ENCODE data around the gene RPL19.

RPL19 gene

DNA sequence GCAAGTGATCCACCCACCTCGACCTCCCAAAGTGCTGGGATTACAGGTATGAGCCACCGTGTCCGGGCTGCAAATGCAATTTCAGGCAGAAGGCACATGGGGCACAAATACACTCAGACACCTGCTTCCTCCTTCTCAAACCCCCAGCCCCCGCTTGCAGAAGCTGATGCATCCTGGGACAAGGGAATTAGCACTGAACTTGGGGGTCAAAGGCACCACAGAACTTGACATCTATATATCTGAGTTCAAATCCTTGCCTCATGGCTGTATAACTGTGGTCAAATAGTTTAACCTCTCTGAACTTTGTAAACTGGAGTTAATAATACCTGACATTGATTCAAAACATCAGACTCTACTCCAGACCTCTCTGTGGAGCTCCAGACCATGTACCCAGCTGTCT, 30.0 kb upstream of the RPL19 start:
- TF ChIP-seq, protein P1, sequence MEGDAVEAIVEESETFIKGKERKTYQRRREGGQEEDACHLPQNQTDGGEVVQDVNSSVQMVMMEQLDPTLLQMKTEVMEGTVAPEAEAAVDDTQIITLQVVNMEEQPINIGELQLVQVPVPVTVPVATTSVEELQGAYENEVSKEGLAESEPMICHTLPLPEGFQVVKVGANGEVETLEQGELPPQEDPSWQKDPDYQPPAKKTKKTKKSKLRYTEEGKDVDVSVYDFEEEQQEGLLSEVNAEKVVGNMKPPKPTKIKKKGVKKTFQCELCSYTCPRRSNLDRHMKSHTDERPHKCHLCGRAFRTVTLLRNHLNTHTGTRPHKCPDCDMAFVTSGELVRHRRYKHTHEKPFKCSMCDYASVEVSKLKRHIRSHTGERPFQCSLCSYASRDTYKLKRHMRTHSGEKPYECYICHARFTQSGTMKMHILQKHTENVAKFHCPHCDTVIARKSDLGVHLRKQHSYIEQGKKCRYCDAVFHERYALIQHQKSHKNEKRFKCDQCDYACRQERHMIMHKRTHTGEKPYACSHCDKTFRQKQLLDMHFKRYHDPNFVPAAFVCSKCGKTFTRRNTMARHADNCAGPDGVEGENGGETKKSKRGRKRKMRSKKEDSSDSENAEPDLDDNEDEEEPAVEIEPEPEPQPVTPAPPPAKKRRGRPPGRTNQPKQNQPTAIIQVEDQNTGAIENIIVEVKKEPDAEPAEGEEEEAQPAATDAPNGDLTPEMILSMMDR (IDR thresholded peaks at IDR 0.05; ENCODE audit: low read depth, low read length), result no peak
- DNase-seq, result no peak
- no peaks in the 10 kb centered on the region for H3K36me3 ChIP-seq
- H3K4me1 ChIP-seq, result no peaks in the 10 kb centered on the region
- H3K4me3 ChIP-seq (ENCODE audit: low read depth, low read length), result no peak overlapping the region
- H3K27me3 ChIP-seq, result no peaks in the 10 kb centered on the region
- no peaks in the 10 kb centered on the region for H3K9me3 ChIP-seq

GRCh38 chr17:39170558-39170957, 29.5 kb upstream of the RPL19 start:
- no peaks in the 10 kb centered on the region for H3K9me3 ChIP-seq
- TF ChIP-seq, protein P1 (IDR thresholded peaks at IDR 0.05; ENCODE audit: low read depth, low read length), result no peak
- no peaks in the 10 kb centered on the region for H3K27me3 ChIP-seq
- H3K4me1 ChIP-seq, result no peaks in the 10 kb centered on the region
- DNase-seq, result no peak
- no peaks in the 10 kb centered on the region for H3K36me3 ChIP-seq
- no peak overlapping the region for H3K4me3 ChIP-seq (ENCODE audit: low read depth, low read length)

DNA sequence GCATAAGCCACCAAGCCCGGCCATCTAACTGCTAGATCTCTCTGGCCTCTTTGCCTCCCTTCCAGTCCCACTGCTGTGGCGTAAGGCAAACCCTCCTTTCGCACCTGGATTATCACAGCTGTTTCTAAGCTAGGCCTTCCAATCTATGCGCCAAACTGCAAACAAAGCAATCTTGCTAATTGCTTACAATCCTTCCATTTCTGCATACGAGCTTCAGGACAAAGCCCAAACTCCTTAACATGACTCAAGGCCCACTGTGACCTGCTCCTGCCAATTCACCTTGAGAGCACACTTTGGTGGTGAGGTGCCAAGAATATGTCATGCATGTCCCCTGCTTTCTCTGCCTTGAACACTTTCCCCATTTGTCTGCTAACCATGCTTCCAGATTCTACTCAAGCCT, 28.1 kb upstream of the RPL19 start:
- no peak for DNase-seq
- no peaks in the 10 kb centered on the region for H3K4me1 ChIP-seq
- TF ChIP-seq, protein P1 (IDR thresholded peaks at IDR 0.05; ENCODE audit: low read depth, low read length), result no peak
- no peak overlapping the region for H3K4me3 ChIP-seq (ENCODE audit: low read depth, low read length)
- no peaks in the 10 kb centered on the region for H3K27me3 ChIP-seq
- H3K36me3 ChIP-seq, result no peaks in the 10 kb centered on the region
- H3K9me3 ChIP-seq, result no peaks in the 10 kb centered on the region

GRCh38 chr17:39173080-39173479, 27.0 kb upstream of the RPL19 start:
- no peaks in the 10 kb centered on the region for H3K4me1 ChIP-seq
- no peaks in the 10 kb centered on the region for H3K27me3 ChIP-seq
- peaks cover 3% of the 10 kb centered on the region for H3K36me3 ChIP-seq
- TF ChIP-seq, protein P1 (IDR thresholded peaks at IDR 0.05; ENCODE audit: low read depth, low read length), result no peak
- DNase-seq, result no peak
- no peak overlapping the region for H3K4me3 ChIP-seq (ENCODE audit: low read depth, low read length)
- no peaks in the 10 kb centered on the region for H3K9me3 ChIP-seq

DNA sequence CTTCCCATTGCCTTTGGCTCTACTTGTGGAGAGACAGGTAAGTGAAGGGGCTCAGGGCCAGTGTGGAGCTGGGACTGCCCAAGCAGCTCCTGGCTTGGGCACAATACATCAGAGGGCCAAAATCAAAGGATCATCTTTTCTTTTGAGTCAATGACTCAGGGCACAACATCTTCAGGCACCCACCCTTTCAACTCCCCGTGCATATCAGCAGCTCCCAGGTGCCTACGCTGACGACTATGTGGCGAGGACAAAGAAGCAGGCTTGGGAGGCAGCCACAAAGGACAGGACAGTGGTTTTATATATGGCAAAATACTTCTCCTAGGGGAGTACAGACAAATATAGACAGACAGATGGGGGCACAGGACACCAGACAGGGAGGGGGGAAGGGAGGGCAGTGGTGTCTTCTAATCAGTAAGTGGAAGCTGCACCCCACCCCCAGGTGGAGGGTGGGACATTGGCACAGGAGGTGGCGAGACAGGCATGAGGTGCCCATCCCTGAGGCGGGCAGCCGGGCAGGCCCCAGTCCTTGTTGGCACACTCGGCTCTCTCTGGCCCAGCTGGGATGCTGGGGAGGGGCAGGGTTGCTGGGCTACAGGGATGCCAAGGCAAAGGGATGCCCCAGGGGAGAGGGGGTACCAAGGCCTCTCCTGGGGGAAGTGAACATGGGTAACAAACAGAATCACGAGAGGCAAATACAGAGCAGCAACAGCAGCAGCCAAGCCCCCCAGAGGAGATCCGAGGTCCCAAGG, 26.4 kb upstream of the RPL19 start:
- Histone ChIP-seq H3K36me3 (peaks cover 3% of the 10 kb centered on the region), H3K4me3 (ENCODE audit: low read depth, low read length) (no peak overlapping the region), H3K9me3 (no peaks in the 10 kb centered on the region), H3K27me3 (no peaks in the 10 kb centered on the region), H3K4me1 (no peaks in the 10 kb centered on the region)
- TF ChIP-seq, protein P1 (IDR thresholded peaks at IDR 0.05; ENCODE audit: low read depth, low read length), result no peak
- DNase-seq, result no peak

GRCh38 chr17:39174920-39175694, 25.0 kb upstream of the RPL19 start:
- H3K9me3 ChIP-seq, result no peaks in the 10 kb centered on the region
- TF ChIP-seq, protein P1 (IDR thresholded peaks at IDR 0.05; ENCODE audit: low read depth, low read length), result peak; percentile 86
- no peaks in the 10 kb centered on the region for H3K27me3 ChIP-seq
- H3K36me3 ChIP-seq, result peaks cover 3% of the 10 kb centered on the region
- no peaks in the 10 kb centered on the region for H3K4me1 ChIP-seq
- peak; percentile 84 for DNase-seq
- no peak overlapping the region for H3K4me3 ChIP-seq (ENCODE audit: low read depth, low read length)

Measured in BE2C (cell line).